ENCODE results near the gene EMX2.

- TF ChIP-seq, protein P1, sequence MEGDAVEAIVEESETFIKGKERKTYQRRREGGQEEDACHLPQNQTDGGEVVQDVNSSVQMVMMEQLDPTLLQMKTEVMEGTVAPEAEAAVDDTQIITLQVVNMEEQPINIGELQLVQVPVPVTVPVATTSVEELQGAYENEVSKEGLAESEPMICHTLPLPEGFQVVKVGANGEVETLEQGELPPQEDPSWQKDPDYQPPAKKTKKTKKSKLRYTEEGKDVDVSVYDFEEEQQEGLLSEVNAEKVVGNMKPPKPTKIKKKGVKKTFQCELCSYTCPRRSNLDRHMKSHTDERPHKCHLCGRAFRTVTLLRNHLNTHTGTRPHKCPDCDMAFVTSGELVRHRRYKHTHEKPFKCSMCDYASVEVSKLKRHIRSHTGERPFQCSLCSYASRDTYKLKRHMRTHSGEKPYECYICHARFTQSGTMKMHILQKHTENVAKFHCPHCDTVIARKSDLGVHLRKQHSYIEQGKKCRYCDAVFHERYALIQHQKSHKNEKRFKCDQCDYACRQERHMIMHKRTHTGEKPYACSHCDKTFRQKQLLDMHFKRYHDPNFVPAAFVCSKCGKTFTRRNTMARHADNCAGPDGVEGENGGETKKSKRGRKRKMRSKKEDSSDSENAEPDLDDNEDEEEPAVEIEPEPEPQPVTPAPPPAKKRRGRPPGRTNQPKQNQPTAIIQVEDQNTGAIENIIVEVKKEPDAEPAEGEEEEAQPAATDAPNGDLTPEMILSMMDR (CRISPR knock-in tag; IDR thresholded peaks at IDR 0.05) = no peak
- TF ChIP-seq REL (CRISPR knock-in tag; conservative IDR thresholded peaks at IDR 0.05) = no peak
- no peak for TF ChIP-seq DR1 (CRISPR knock-in tag; IDR thresholded peaks at IDR 0.05)
- no peak for TF ChIP-seq RFX5 (IDR thresholded peaks at IDR 0.05; ENCODE audit: low read depth, low read length)
- TF ChIP-seq ZNF83 (CRISPR knock-in tag; IDR thresholded peaks at IDR 0.05; ENCODE audit: borderline replicate concordance) = no peak
- TF ChIP-seq EZH2 (conservative IDR thresholded peaks at IDR 0.05; ENCODE audit: low read depth, low read length) = no peak
- TF ChIP-seq SMYD3 (CRISPR knock-in tag; IDR thresholded peaks at IDR 0.05) = no peak
Measured at GRCh38 chr10:117514971-117515370, 27.6 kb upstream of the EMX2 start.
